ENCODE measurements around the gene C7.

C7 gene

GRCh38 chr5:40962207-40962955 is 53.1 kb downstream of the C7 start (continued):
- TF ChIP-seq, protein P1, sequence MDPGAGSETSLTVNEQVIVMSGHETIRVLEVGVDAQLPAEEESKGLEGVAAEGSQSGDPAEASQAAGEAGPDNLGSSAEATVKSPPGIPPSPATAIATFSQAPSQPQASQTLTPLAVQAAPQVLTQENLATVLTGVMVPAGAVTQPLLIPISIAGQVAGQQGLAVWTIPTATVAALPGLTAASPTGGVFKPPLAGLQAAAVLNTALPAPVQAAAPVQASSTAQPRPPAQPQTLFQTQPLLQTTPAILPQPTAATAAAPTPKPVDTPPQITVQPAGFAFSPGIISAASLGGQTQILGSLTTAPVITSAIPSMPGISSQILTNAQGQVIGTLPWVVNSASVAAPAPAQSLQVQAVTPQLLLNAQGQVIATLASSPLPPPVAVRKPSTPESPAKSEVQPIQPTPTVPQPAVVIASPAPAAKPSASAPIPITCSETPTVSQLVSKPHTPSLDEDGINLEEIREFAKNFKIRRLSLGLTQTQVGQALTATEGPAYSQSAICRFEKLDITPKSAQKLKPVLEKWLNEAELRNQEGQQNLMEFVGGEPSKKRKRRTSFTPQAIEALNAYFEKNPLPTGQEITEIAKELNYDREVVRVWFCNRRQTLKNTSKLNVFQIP (CRISPR knock-in tag; IDR thresholded peaks at IDR 0.05; ENCODE audit: borderline replicate concordance, low read depth): no peak
- TF ChIP-seq ZFP3 (CRISPR knock-in tag; IDR thresholded peaks at IDR 0.05): no peak
- TF ChIP-seq, protein P2, sequence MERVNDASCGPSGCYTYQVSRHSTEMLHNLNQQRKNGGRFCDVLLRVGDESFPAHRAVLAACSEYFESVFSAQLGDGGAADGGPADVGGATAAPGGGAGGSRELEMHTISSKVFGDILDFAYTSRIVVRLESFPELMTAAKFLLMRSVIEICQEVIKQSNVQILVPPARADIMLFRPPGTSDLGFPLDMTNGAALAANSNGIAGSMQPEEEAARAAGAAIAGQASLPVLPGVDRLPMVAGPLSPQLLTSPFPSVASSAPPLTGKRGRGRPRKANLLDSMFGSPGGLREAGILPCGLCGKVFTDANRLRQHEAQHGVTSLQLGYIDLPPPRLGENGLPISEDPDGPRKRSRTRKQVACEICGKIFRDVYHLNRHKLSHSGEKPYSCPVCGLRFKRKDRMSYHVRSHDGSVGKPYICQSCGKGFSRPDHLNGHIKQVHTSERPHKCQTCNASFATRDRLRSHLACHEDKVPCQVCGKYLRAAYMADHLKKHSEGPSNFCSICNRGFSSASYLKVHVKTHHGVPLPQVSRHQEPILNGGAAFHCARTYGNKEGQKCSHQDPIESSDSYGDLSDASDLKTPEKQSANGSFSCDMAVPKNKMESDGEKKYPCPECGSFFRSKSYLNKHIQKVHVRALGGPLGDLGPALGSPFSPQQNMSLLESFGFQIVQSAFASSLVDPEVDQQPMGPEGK (CRISPR knock-in tag; IDR thresholded peaks at IDR 0.05; ENCODE audit: borderline replicate concordance): no peak
- no peak for TF ChIP-seq ZNF565 (CRISPR knock-in tag; conservative IDR thresholded peaks at IDR 0.05; ENCODE audit: low read depth)
- no peak for TF ChIP-seq CREB5 (CRISPR knock-in tag; IDR thresholded peaks at IDR 0.05; ENCODE audit: low read depth)
- no peak for TF ChIP-seq TOX (CRISPR knock-in tag; IDR thresholded peaks at IDR 0.05; ENCODE audit: borderline replicate concordance)
- TF ChIP-seq CSDC2 (CRISPR knock-in tag; IDR thresholded peaks at IDR 0.05): no peak

- TF ChIP-seq PPARA (CRISPR knock-in tag; IDR thresholded peaks at IDR 0.05; ENCODE audit: borderline replicate concordance) (no peak), GLIS3 (CRISPR knock-in tag; IDR thresholded peaks at IDR 0.05) (no peak), ARNTL (CRISPR knock-in tag; IDR thresholded peaks at IDR 0.05; ENCODE audit: borderline replicate concordance, low read depth) (no peak), CSRNP3 (CRISPR knock-in tag; IDR thresholded peaks at IDR 0.05) (no peak), ZFP3 (CRISPR knock-in tag; IDR thresholded peaks at IDR 0.05) (no peak), ZNF70 (CRISPR knock-in tag; IDR thresholded peaks at IDR 0.05) (no peak), OSR1 (CRISPR knock-in tag; IDR thresholded peaks at IDR 0.05) (no peak), ZC3H10 (CRISPR knock-in tag; IDR thresholded peaks at IDR 0.05) (no peak), BACH2 (CRISPR knock-in tag; IDR thresholded peaks at IDR 0.05; ENCODE audit: borderline replicate concordance) (no peak), SNAI2 (CRISPR knock-in tag; IDR thresholded peaks at IDR 0.05) (no peak), TSHZ2 (CRISPR knock-in tag; IDR thresholded peaks at IDR 0.05) (no peak), RARB (CRISPR knock-in tag; IDR thresholded peaks at IDR 0.05) (no peak), CSDC2 (CRISPR knock-in tag; IDR thresholded peaks at IDR 0.05) (no peak), ZNF8 (CRISPR knock-in tag; IDR thresholded peaks at IDR 0.05) (no peak), ZNF565 (CRISPR knock-in tag; conservative IDR thresholded peaks at IDR 0.05; ENCODE audit: low read depth) (no peak)
- TF ChIP-seq, protein P1 (CRISPR knock-in tag; IDR thresholded peaks at IDR 0.05; ENCODE audit: borderline replicate concordance, low read depth): no peak
- TF ChIP-seq, protein P2 (CRISPR knock-in tag; IDR thresholded peaks at IDR 0.05; ENCODE audit: borderline replicate concordance): no peak
- ATAC-seq: no peak
These were observed 63.1 kb downstream of the C7 start for GRCh38 chr5:40972434-40972833.
